GM12878 (cell line): ENCODE measurements around the gene FAHD1.

Source experiments
- FOS ChIP-seq: IDR thresholded peaks from 3 replicates; pipeline ENCODE4 v1.6.1; 2011; ENCODE audit warnings: borderline replicate concordance; ENCODE audit not compliant: insufficient read length; ENCODE audit errors: extremely low read depth
- FOXM1 ChIP-seq: IDR thresholded peaks from 2 replicates; pipeline ENCODE4 v1.6.1; 2012; ENCODE audit warnings: low read depth, mild to moderate bottlenecking, inconsistent platforms, low read length, moderate library complexity
- PML ChIP-seq: IDR thresholded peaks from 2 replicates; pipeline ENCODE4 v1.6.1; 2012; ENCODE audit warnings: low read length, inconsistent platforms
- POLR2AphosphoS5 ChIP-seq: IDR thresholded peaks from 2 replicates; pipeline ENCODE4 v1.6.1; 2011; ENCODE audit warnings: mild to moderate bottlenecking, low read length, inconsistent platforms
- RAD21 ChIP-seq: IDR thresholded peaks from 2 replicates; pipeline ENCODE4 v1.6.1; 2011; ENCODE audit warnings: mild to moderate bottlenecking, low read depth, low read length, moderate library complexity; ENCODE audit not compliant: insufficient read depth
- RB1 ChIP-seq: fragments of 450-650 bp; formaldehyde crosslinking; IDR thresholded peaks from 2 replicates; pipeline ENCODE4 v1.6.1; 2017; ENCODE audit warnings: mild to moderate bottlenecking, borderline replicate concordance
- TAF1 ChIP-seq: IDR thresholded peaks from 2 replicates; pipeline ENCODE4 v1.6.1; 2011; ENCODE audit warnings: mild to moderate bottlenecking, low read depth, low read length, borderline replicate concordance
- ZNF274 ChIP-seq: IDR thresholded peaks from one replicate; pipeline ENCODE4 v1.8.0; 2011; ENCODE audit not compliant: insufficient read length, insufficient read depth
- TF ChIP-seq, protein P1 (sequence below), 3 experiments: IDR thresholded peaks in 2 of 3; conservative IDR thresholded peaks in 1 of 3; 2 replicates each; pipeline ENCODE4 v1.5.1; 2011; ENCODE audit warnings: low read depth in 3 of 3, low read length in 3 of 3, mild to moderate bottlenecking in 3 of 3, control low read depth in 2 of 3, moderate library complexity in 2 of 3, inconsistent platforms in 1 of 3, mixed read lengths in 1 of 3; ENCODE audit not compliant: control insufficient read depth in 2 of 3, insufficient read depth in 1 of 3; ENCODE audit errors: extremely low read depth in 1 of 3
- TF ChIP-seq, protein P2 (sequence below): fragments of 450-650 bp; IDR thresholded peaks from 2 replicates; pipeline ENCODE4 v1.6.1; 2014; ENCODE audit warnings: mild to moderate bottlenecking
- TF ChIP-seq, protein P3 (sequence below): IDR thresholded peaks from 2 replicates; pipeline ENCODE4 v1.6.1; 2011; ENCODE audit warnings: low read depth, mild to moderate bottlenecking, low read length, moderate library complexity, borderline replicate concordance; ENCODE audit errors: extremely low read depth

DNA sequence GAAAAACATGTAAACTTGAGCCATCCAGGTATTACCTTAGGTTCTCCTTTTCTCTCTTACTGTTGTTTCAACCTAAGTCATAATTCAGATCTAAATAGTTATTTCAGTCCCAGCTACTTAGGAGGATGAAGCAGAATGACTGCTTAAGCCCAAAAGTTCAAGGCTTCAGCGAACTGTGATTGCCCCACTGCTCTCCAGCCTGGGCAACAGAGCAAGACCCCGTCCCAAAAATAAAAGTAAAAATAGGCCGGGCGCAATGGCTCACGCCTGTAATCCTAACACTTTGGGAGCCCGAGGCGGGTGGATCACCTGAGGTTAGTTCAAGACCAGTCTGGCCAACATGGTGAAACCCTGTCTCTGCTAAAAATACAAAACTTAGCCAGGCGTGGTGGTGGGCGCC lies 35.4 kb downstream of the FAHD1 start:
- TF ChIP-seq PML (no peak), ZNF274 (no peak), RB1 (no peak), FOS (no peak), POLR2AphosphoS5 (no peak), RAD21 (no peak), FOXM1 (no peak), TAF1 (no peak)
- TF ChIP-seq, protein P1, sequence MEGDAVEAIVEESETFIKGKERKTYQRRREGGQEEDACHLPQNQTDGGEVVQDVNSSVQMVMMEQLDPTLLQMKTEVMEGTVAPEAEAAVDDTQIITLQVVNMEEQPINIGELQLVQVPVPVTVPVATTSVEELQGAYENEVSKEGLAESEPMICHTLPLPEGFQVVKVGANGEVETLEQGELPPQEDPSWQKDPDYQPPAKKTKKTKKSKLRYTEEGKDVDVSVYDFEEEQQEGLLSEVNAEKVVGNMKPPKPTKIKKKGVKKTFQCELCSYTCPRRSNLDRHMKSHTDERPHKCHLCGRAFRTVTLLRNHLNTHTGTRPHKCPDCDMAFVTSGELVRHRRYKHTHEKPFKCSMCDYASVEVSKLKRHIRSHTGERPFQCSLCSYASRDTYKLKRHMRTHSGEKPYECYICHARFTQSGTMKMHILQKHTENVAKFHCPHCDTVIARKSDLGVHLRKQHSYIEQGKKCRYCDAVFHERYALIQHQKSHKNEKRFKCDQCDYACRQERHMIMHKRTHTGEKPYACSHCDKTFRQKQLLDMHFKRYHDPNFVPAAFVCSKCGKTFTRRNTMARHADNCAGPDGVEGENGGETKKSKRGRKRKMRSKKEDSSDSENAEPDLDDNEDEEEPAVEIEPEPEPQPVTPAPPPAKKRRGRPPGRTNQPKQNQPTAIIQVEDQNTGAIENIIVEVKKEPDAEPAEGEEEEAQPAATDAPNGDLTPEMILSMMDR (IDR thresholded peaks at IDR 0.05 in 2 of 3, conservative IDR thresholded peaks at IDR 0.05 in 1 of 3; ENCODE audit: control insufficient read depth in 2 of 3, extremely low read depth in 1 of 3, insufficient read depth in 1 of 3, low read depth in 3 of 3, low read length in 3 of 3): no peak
- TF ChIP-seq, protein P2, sequence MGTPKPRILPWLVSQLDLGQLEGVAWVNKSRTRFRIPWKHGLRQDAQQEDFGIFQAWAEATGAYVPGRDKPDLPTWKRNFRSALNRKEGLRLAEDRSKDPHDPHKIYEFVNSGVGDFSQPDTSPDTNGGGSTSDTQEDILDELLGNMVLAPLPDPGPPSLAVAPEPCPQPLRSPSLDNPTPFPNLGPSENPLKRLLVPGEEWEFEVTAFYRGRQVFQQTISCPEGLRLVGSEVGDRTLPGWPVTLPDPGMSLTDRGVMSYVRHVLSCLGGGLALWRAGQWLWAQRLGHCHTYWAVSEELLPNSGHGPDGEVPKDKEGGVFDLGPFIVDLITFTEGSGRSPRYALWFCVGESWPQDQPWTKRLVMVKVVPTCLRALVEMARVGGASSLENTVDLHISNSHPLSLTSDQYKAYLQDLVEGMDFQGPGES: no peak
- TF ChIP-seq, protein P3, sequence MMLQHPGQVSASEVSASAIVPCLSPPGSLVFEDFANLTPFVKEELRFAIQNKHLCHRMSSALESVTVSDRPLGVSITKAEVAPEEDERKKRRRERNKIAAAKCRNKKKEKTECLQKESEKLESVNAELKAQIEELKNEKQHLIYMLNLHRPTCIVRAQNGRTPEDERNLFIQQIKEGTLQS: no peak
